Measurements from ENCODE around the gene SLC8A3.

Gene SLC8A3

DNA sequence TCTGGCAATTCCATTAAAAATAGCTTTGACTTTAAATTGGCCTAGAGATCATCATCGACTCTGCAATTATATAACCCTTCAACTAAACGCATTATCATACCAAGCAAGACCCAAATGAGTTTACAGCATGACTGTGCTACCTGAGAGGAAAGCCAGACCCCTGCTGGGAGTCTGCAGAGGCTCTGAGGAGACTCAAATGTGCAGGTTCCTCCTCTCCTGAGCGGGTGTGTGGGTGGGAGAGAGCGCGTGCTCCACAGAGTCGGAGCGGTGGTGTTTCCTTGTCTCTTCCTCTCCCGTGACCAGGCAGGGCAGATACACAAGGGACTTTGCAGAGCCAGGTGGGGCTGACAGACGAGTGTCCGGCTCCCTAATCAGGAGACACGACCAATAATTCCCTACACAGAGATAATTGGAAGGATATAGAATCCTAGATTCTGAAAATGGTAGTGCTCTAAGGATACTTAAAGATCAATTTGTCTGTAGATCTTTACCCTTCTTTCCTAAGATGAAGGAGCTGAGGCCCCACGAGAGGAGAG is 74.1 kb downstream of the SLC8A3 start:
- TF ChIP-seq EZH2 (IDR thresholded peaks at IDR 0.05; ENCODE audit: borderline replicate concordance, low read length) = no peak
- no peak for TF ChIP-seq CTCF (IDR thresholded peaks at IDR 0.05; ENCODE audit: low read length)
- H3K4me3 ChIP-seq (ENCODE audit: low read depth, low read length, poor library complexity, severe bottlenecking) = no peak overlapping the region
- no peaks in the 10 kb centered on the region for H3K4me1 ChIP-seq (ENCODE audit: insufficient read depth, low read length, severe bottlenecking)
- no peak overlapping the region for H3K4me2 ChIP-seq (ENCODE audit: low read length)
- H3K9me2 ChIP-seq (ENCODE audit: low read depth, low read length) = no peaks in the 10 kb centered on the region
- H3K9ac ChIP-seq (ENCODE audit: low read length) = no peak overlapping the region
- H3K27me3 ChIP-seq (ENCODE audit: insufficient read depth, low read length) = no peaks in the 10 kb centered on the region
- H2AFZ ChIP-seq (ENCODE audit: low read length) = no peak overlapping the region
- H3K27ac ChIP-seq (ENCODE audit: low read depth, low read length, poor library complexity, severe bottlenecking) = no peak overlapping the region
- no peaks in the 10 kb centered on the region for H3K79me2 ChIP-seq (ENCODE audit: insufficient read depth, low read length)
- no peaks in the 10 kb centered on the region for H3K9me3 ChIP-seq (ENCODE audit: low read length)
- H3F3A ChIP-seq (ENCODE audit: insufficient read depth, low read length) = no peaks in the 10 kb centered on the region
- no peaks in the 10 kb centered on the region for H3K36me3 ChIP-seq (ENCODE audit: insufficient read depth, low read length)
- H4K20me1 ChIP-seq (ENCODE audit: insufficient read depth, low read length) = no peaks in the 10 kb centered on the region

DNA sequence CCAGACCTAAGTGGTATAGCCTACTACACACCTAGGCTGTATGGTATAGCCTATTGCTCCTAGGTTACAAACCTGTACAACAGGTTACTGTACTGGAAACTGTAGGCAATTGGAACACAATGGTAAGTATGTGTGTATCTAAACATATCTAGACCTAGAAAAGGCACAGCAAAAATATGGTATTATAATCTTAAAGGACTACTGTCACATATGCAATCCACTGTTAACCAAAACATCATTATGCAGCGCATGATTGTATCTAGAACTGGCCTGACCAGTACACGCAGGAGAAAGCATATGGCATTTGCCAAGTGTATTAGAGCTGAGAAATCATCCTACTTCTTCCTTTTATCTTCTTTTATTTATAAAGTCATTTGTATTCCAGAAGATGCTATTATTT is 75.5 kb downstream of the SLC8A3 start:
- no peaks in the 10 kb centered on the region for H3K27me3 ChIP-seq (ENCODE audit: insufficient read depth, low read length)
- H3K4me1 ChIP-seq (ENCODE audit: insufficient read depth, low read length, severe bottlenecking) = no peaks in the 10 kb centered on the region
- H3K27ac ChIP-seq (ENCODE audit: low read depth, low read length, poor library complexity, severe bottlenecking) = no peak overlapping the region
- H3K4me3 ChIP-seq (ENCODE audit: low read depth, low read length, poor library complexity, severe bottlenecking) = no peak overlapping the region
- H4K20me1 ChIP-seq (ENCODE audit: insufficient read depth, low read length) = no peaks in the 10 kb centered on the region
- no peaks in the 10 kb centered on the region for H3K9me3 ChIP-seq (ENCODE audit: low read length)
- no peaks in the 10 kb centered on the region for H3K79me2 ChIP-seq (ENCODE audit: insufficient read depth, low read length)
- no peak for TF ChIP-seq CTCF (IDR thresholded peaks at IDR 0.05; ENCODE audit: low read length)
- no peak for TF ChIP-seq EZH2 (IDR thresholded peaks at IDR 0.05; ENCODE audit: borderline replicate concordance, low read length)
- no peaks in the 10 kb centered on the region for H3K36me3 ChIP-seq (ENCODE audit: insufficient read depth, low read length)
- no peak overlapping the region for H3K9ac ChIP-seq (ENCODE audit: low read length)
- H3K9me2 ChIP-seq (ENCODE audit: low read depth, low read length) = no peaks in the 10 kb centered on the region
- H2AFZ ChIP-seq (ENCODE audit: low read length) = no peak overlapping the region
- no peak overlapping the region for H3K4me2 ChIP-seq (ENCODE audit: low read length)
- H3F3A ChIP-seq (ENCODE audit: insufficient read depth, low read length) = no peaks in the 10 kb centered on the region

GRCh38 chr14:70108419-70108818 is 80.3 kb downstream of the SLC8A3 start:
- no peaks in the 10 kb centered on the region for H4K20me1 ChIP-seq (ENCODE audit: insufficient read depth, low read length)
- H3K4me3 ChIP-seq (ENCODE audit: low read depth, low read length, poor library complexity, severe bottlenecking) = no peak overlapping the region
- no peaks in the 10 kb centered on the region for H3K4me1 ChIP-seq (ENCODE audit: insufficient read depth, low read length, severe bottlenecking)
- H3K27ac ChIP-seq (ENCODE audit: low read depth, low read length, poor library complexity, severe bottlenecking) = no peak overlapping the region
- H3K36me3 ChIP-seq (ENCODE audit: insufficient read depth, low read length) = no peaks in the 10 kb centered on the region
- TF ChIP-seq EZH2 (IDR thresholded peaks at IDR 0.05; ENCODE audit: borderline replicate concordance, low read length) = no peak
- TF ChIP-seq CTCF (IDR thresholded peaks at IDR 0.05; ENCODE audit: low read length) = no peak
- no peaks in the 10 kb centered on the region for H3F3A ChIP-seq (ENCODE audit: insufficient read depth, low read length)
- H3K9ac ChIP-seq (ENCODE audit: low read length) = no peak overlapping the region
- no peaks in the 10 kb centered on the region for H3K27me3 ChIP-seq (ENCODE audit: insufficient read depth, low read length)
- no peaks in the 10 kb centered on the region for H3K9me2 ChIP-seq (ENCODE audit: low read depth, low read length)
- no peak overlapping the region for H2AFZ ChIP-seq (ENCODE audit: low read length)
- no peaks in the 10 kb centered on the region for H3K9me3 ChIP-seq (ENCODE audit: low read length)
- H3K79me2 ChIP-seq (ENCODE audit: insufficient read depth, low read length) = no peaks in the 10 kb centered on the region
- H3K4me2 ChIP-seq (ENCODE audit: low read length) = no peak overlapping the region
